H9 (cell line): ENCODE measurements around the gene EDDM13. TPM values are rescaled to one million over a fixed set of nuclear protein-coding genes. Genes with fewer than 3 reads are reported as not detected.

ENCODE experiments used
- DNase-seq: peaks from one replicate; pipeline ENCODE4 v3.0.0-alpha.2; 2017
- H2AFZ ChIP-seq: one replicate; pipeline ENCODE4 v1.6.1; 2013; ENCODE audit warnings: mild to moderate bottlenecking, low read length, control low read depth, moderate library complexity
- H2AK5ac ChIP-seq: 2 replicates; pipeline ENCODE4 v1.6.1; 2013; ENCODE audit warnings: low read length, control low read depth, mixed read lengths; ENCODE audit not compliant: insufficient read length
- H2BK120ac ChIP-seq: one replicate; pipeline ENCODE4 v1.6.1; 2013; ENCODE audit warnings: low read depth, mild to moderate bottlenecking, low read length, control low read depth, inconsistent platforms; ENCODE audit not compliant: poor library complexity, severe bottlenecking
- H2BK12ac ChIP-seq: 2 replicates; pipeline ENCODE4 v1.6.1; 2013; ENCODE audit warnings: low read length, control low read depth, mixed read lengths, low read depth; ENCODE audit not compliant: insufficient read length
- H2BK15ac ChIP-seq: 2 replicates; pipeline ENCODE4 v1.6.1; 2013; ENCODE audit warnings: low read depth, low read length, control low read depth
- H2BK20ac ChIP-seq: one replicate; pipeline ENCODE4 v1.6.1; 2013; ENCODE audit warnings: low read depth, mild to moderate bottlenecking, low read length, control low read depth, inconsistent platforms; ENCODE audit not compliant: poor library complexity, severe bottlenecking
- H2BK5ac ChIP-seq: 2 replicates; pipeline ENCODE4 v1.6.1; 2013; ENCODE audit warnings: low read length, control low read depth, mixed read lengths; ENCODE audit not compliant: insufficient read length
- H3K14ac ChIP-seq: 2 replicates; pipeline ENCODE4 v1.6.1; 2013; ENCODE audit warnings: low read length, control low read depth; ENCODE audit not compliant: insufficient read depth
- H3K18ac ChIP-seq: 2 replicates; pipeline ENCODE4 v1.6.1; 2013; ENCODE audit warnings: low read depth, mild to moderate bottlenecking, mixed read lengths, low read length, control low read depth; ENCODE audit not compliant: insufficient read length
- H3K23ac ChIP-seq: 2 replicates; pipeline ENCODE4 v1.6.1; 2013; ENCODE audit warnings: low read length, control low read depth, mixed read lengths, low read depth; ENCODE audit not compliant: insufficient read length
- H3K23me2 ChIP-seq: 2 replicates; pipeline ENCODE4 v1.6.1; 2013; ENCODE audit warnings: low read depth, mild to moderate bottlenecking, mixed read lengths, low read length, control low read depth; ENCODE audit not compliant: insufficient read length, poor library complexity, severe bottlenecking
- H3K27ac ChIP-seq: 2 replicates; pipeline ENCODE4 v1.5.1; 2013; ENCODE audit warnings: low read length, control low read depth, mixed read lengths, low read depth; ENCODE audit not compliant: insufficient read length
- H3K27me3 ChIP-seq: 2 replicates; pipeline ENCODE4 v1.6.1; 2013; ENCODE audit warnings: low read length, control low read depth, inconsistent platforms; ENCODE audit not compliant: insufficient read depth
- H3K4ac ChIP-seq: 2 replicates; pipeline ENCODE4 v1.6.1; 2013; ENCODE audit warnings: low read depth, mild to moderate bottlenecking, control low read depth, inconsistent platforms, low read length, moderate library complexity
- H3K4me1 ChIP-seq: 2 replicates; pipeline ENCODE4 v1.6.1; 2013; ENCODE audit warnings: low read length, control low read depth, inconsistent platforms; ENCODE audit not compliant: insufficient read depth
- H3K4me2 ChIP-seq: 2 replicates; pipeline ENCODE4 v1.6.1; 2013; ENCODE audit warnings: low read length, control low read depth, mixed read lengths; ENCODE audit not compliant: insufficient read length, insufficient read depth
- H3K56ac ChIP-seq: 2 replicates; pipeline ENCODE4 v1.6.1; 2013; ENCODE audit warnings: low read depth, mild to moderate bottlenecking, mixed read lengths, low read length, control low read depth; ENCODE audit not compliant: insufficient read length
- H3K79me1 ChIP-seq: 2 replicates; pipeline ENCODE4 v1.6.1; 2013; ENCODE audit warnings: low read depth, mild to moderate bottlenecking, moderate library complexity, low read length, control low read depth, inconsistent platforms; ENCODE audit not compliant: insufficient read depth, poor library complexity, severe bottlenecking
- H3K79me2 ChIP-seq: 2 replicates; pipeline ENCODE4 v1.6.1; 2013; ENCODE audit warnings: low read length, control low read depth, inconsistent platforms; ENCODE audit not compliant: insufficient read depth
- H3K9ac ChIP-seq: 2 replicates; pipeline ENCODE4 v1.6.1; 2013; ENCODE audit warnings: low read length, control low read depth, mixed read lengths; ENCODE audit not compliant: insufficient read length; ENCODE audit errors: extremely low read depth
- H3K9me3 ChIP-seq: one replicate; pipeline ENCODE4 v1.6.1; 2013; ENCODE audit warnings: low read depth, low read length, inconsistent platforms; ENCODE audit not compliant: control insufficient read depth
- H3T11ph ChIP-seq: one replicate; pipeline ENCODE4 v1.6.1; 2013; ENCODE audit warnings: mild to moderate bottlenecking, low read length, control low read depth, inconsistent platforms
- H4K20me1 ChIP-seq: one replicate; pipeline ENCODE4 v1.6.1; 2013; ENCODE audit not compliant: control insufficient read depth, insufficient read length, insufficient read depth
- H4K5ac ChIP-seq: 2 replicates; pipeline ENCODE4 v1.6.1; 2013; ENCODE audit warnings: low read depth, mild to moderate bottlenecking, mixed read lengths, low read length, control low read depth; ENCODE audit not compliant: insufficient read length
- H4K8ac ChIP-seq: replicated peaks from 2 replicates; pipeline ENCODE4 v1.6.1; 2013; ENCODE audit warnings: low read length, control low read depth, mixed read lengths, low read depth; ENCODE audit not compliant: insufficient read length
- H4K91ac ChIP-seq: 2 replicates; pipeline ENCODE4 v1.6.1; 2013; ENCODE audit warnings: low read depth, mild to moderate bottlenecking, moderate library complexity, mixed read lengths, low read length, control low read depth; ENCODE audit not compliant: insufficient read length
- H3K27ac Mint-ChIP-seq, 3 experiments: 2 replicates in 2 of 3; 3 replicates in 1 of 3; pipeline ENCODE4 v1.8.0; 2020 to 2021; ENCODE audit warnings: mixed read lengths in 3 of 3, mild to moderate bottlenecking in 1 of 3, moderate library complexity in 1 of 3
- H3K27me3 Mint-ChIP-seq: 2 replicates; pipeline ENCODE4 v1.8.0; 2021; ENCODE audit warnings: low read depth, mild to moderate bottlenecking, moderate library complexity, mixed read lengths
- H3K36me3 Mint-ChIP-seq, 3 experiments: 2 replicates in 2 of 3; 3 replicates in 1 of 3; pipeline ENCODE4 v1.8.0; 2020 to 2021; ENCODE audit warnings: low read depth in 3 of 3, mixed read lengths in 3 of 3; ENCODE audit not compliant: insufficient read depth in 1 of 3
- H3K4me1 Mint-ChIP-seq, 2 experiments: 2 replicates each; pipeline ENCODE4 v1.8.0; 2020; ENCODE audit warnings: mixed read lengths in 2 of 2
- H3K4me3 Mint-ChIP-seq, 2 experiments: 2 replicates in 1 of 2; 3 replicates in 1 of 2; pipeline ENCODE4 v1.8.0; 2020 to 2021; ENCODE audit warnings: mild to moderate bottlenecking in 2 of 2, mixed read lengths in 2 of 2, moderate library complexity in 1 of 2
- H3K9me3 Mint-ChIP-seq, 2 experiments: 2 replicates in 1 of 2; 3 replicates in 1 of 2; pipeline ENCODE4 v1.8.0; 2020; ENCODE audit warnings: mild to moderate bottlenecking in 2 of 2, mixed read lengths in 2 of 2, moderate library complexity in 1 of 2
- CTCF ChIP-seq: fragments of 200-600 bp; sonication (generic); conservative IDR thresholded peaks from 3 replicates; pipeline ENCODE4 v1.8.0; 2021; ENCODE audit warnings: antibody characterized with exemption, mild to moderate bottlenecking
- WGBS: extraction: QIAGEN DNeasy Blood & Tissue Kit; methylation state at CpG from one replicate; pipeline ENCODE4 v1.1.7; 2013; ENCODE audit warnings: missing lambda C conversion rate, low lambda C conversion rate, mixed read lengths; ENCODE audit not compliant: insufficient read length; ENCODE audit errors: extremely low coverage; 5-methylcytosine and 5-hydroxymethylcytosine counted together
- total RNA-seq: library from RNA; stranded (reverse); gene quantifications from 2 replicates; pipeline ENCODE4 v1.2.1, GENCODE V29; 2021

EDDM13 gene
- total RNA-seq, 1 experiment from 2014 or later: not detected

GRCh38 chr19:56348289-56348877 lies 75.8 kb downstream of the EDDM13 start:
- TF ChIP-seq CTCF: peak; percentile 64
- H2AK5ac ChIP-seq: no peak overlapping the region
- no peaks in the 10 kb centered on the region for H3K79me1 ChIP-seq
- Mint-ChIP-seq H3K4me3 (no peak overlapping the region), H3K27me3 (peaks cover 6% of the 10 kb centered on the region), H3K36me3 (peaks cover 2 to 6% (median 3%) of the 10 kb centered on the region in 3 experiments; a peak in 3 of 7 replicates), H3K4me1 (peaks cover 6 to 27% of the 10 kb centered on the region in 2 experiments), H3K27ac (no peak overlapping the region), H3K9me3 (peaks cover 41 to 70% of the 10 kb centered on the region in 2 experiments)
- no peaks in the 10 kb centered on the region for H3K23me2 ChIP-seq
- H3K4me2 ChIP-seq: no peak overlapping the region
- H4K8ac ChIP-seq: no peak overlapping the region
- H3K9ac ChIP-seq: no peak overlapping the region
- no peaks in the 10 kb centered on the region for H3K4me1 ChIP-seq
- H4K5ac ChIP-seq: no peak overlapping the region
- H3K18ac ChIP-seq: no peak overlapping the region
- H2BK12ac ChIP-seq: no peak overlapping the region
- whole genome bisulfite sequencing: no CpG with 5 or more reads among the region's 5 CpGs
- no peaks in the 10 kb centered on the region for H3K79me2 ChIP-seq
- H2BK120ac ChIP-seq: no peak overlapping the region
- no peak for DNase-seq
- H4K91ac ChIP-seq: no peak overlapping the region
- no peak overlapping the region for H3K14ac ChIP-seq
- H3K4ac ChIP-seq: no peak overlapping the region
- H2BK20ac ChIP-seq: no peak overlapping the region
- peaks cover 3% of the 10 kb centered on the region for H3K9me3 ChIP-seq
- H3T11ph ChIP-seq: no peak overlapping the region
- no peaks in the 10 kb centered on the region for H3K27me3 ChIP-seq
- no peak overlapping the region for H2AFZ ChIP-seq
- H3K56ac ChIP-seq: no peak overlapping the region
- no peak overlapping the region for H3K27ac ChIP-seq
- no peak overlapping the region for H2BK15ac ChIP-seq
- H2BK5ac ChIP-seq: no peak overlapping the region
- no peak overlapping the region for H3K23ac ChIP-seq
- no peaks in the 10 kb centered on the region for H4K20me1 ChIP-seq
